Mesothelial cell of epicardium (in vitro differentiated cells): ENCODE measurements around the gene RSRC1. TPM values are rescaled to one million over a fixed set of nuclear protein-coding genes. Genes with fewer than 3 reads are reported as not detected.
"Not testable (repeated sequence)": the region's sequence is repeated elsewhere in the genome, so short reads cannot be mapped to it uniquely, and the experiment has no call there.

Experiments
- DNase-seq, 2 experiments: peaks; one replicate each; pipeline ENCODE4 v3.0.0; 2021; ENCODE audit warnings: low spot score in 2 of 2; ENCODE audit not compliant: unreplicated experiment in 2 of 2
- H3K27ac Mint-ChIP-seq: 2 replicates; pipeline ENCODE4 v1.8.0; 2021; ENCODE audit warnings: mixed read lengths
- H3K27me3 Mint-ChIP-seq: 2 replicates; pipeline ENCODE4 v1.8.0; 2021; ENCODE audit warnings: low read depth, mixed read lengths
- H3K36me3 Mint-ChIP-seq: 2 replicates; pipeline ENCODE4 v1.8.0; 2021; ENCODE audit warnings: mixed read lengths
- H3K4me1 Mint-ChIP-seq: 2 replicates; pipeline ENCODE4 v1.8.0; 2021; ENCODE audit warnings: mixed read lengths
- H3K4me3 Mint-ChIP-seq: 2 replicates; pipeline ENCODE4 v1.8.0; 2021; ENCODE audit warnings: mild to moderate bottlenecking, moderate library complexity, mixed read lengths
- H3K9me3 Mint-ChIP-seq: 2 replicates; pipeline ENCODE4 v1.8.0; 2021; ENCODE audit warnings: mixed read lengths
- CTCF ChIP-seq: fragments of 200-600 bp; sonication (generic); IDR thresholded peaks from one replicate; pipeline ENCODE4 v1.5.0; 2021; ENCODE audit warnings: antibody characterized with exemption; ENCODE audit not compliant: unreplicated experiment
- total RNA-seq: library from RNA; stranded (reverse); gene quantifications from 3 replicates; pipeline ENCODE4 v1.2.1, GENCODE V29; 2021

Gene RSRC1
- total RNA-seq, 1 donor from 2014 or later = 34.9 TPM

- H3K27me3 Mint-ChIP-seq = no peaks in the 10 kb centered on the region
- no peaks in the 10 kb centered on the region for H3K36me3 Mint-ChIP-seq
- H3K4me3 Mint-ChIP-seq = no peak overlapping the region
- peaks cover 6% of the 10 kb centered on the region for H3K9me3 Mint-ChIP-seq
- no peak for DNase-seq
- no peak for TF ChIP-seq CTCF
- peaks cover 23% of the 10 kb centered on the region for H3K4me1 Mint-ChIP-seq
- no peak overlapping the region for H3K27ac Mint-ChIP-seq
Measured at GRCh38 chr3:158488670-158489069, 378.8 kb downstream of the RSRC1 start.

- no peaks in the 10 kb centered on the region for H3K27me3 Mint-ChIP-seq
- DNase-seq = no peak
- H3K36me3 Mint-ChIP-seq = no peaks in the 10 kb centered on the region
- H3K9me3 Mint-ChIP-seq = peaks cover 6% of the 10 kb centered on the region
- TF ChIP-seq CTCF = no peak
- peaks cover 23% of the 10 kb centered on the region for H3K4me1 Mint-ChIP-seq
- peak overlapping the region; percentile 50 for H3K27ac Mint-ChIP-seq
- no peak overlapping the region for H3K4me3 Mint-ChIP-seq
Measured at GRCh38 chr3:158489181-158489580, 379.3 kb downstream of the RSRC1 start.

- no peak for TF ChIP-seq CTCF
- peaks cover 6% of the 10 kb centered on the region for H3K9me3 Mint-ChIP-seq
- H3K27ac Mint-ChIP-seq = no peak overlapping the region
- no peak overlapping the region for H3K4me3 Mint-ChIP-seq
- H3K4me1 Mint-ChIP-seq = peaks cover 18% of the 10 kb centered on the region
- H3K36me3 Mint-ChIP-seq = no peaks in the 10 kb centered on the region
- no peaks in the 10 kb centered on the region for H3K27me3 Mint-ChIP-seq
- no peak for DNase-seq
Measured at GRCh38 chr3:158491968-158492367, 382.1 kb downstream of the RSRC1 start.

- TF ChIP-seq CTCF = no peak
- Mint-ChIP-seq H3K27me3 (no peaks in the 10 kb centered on the region), H3K27ac (peak overlapping the region; percentile 40), H3K36me3 (peaks cover under 1% of the 10 kb centered on the region), H3K9me3 (peaks cover 8% of the 10 kb centered on the region), H3K4me1 (peaks cover 18% of the 10 kb centered on the region), H3K4me3 (no peak overlapping the region)
- DNase-seq = no peak
Measured at GRCh38 chr3:158492685-158493084, 382.8 kb downstream of the RSRC1 start.

- peaks cover 12% of the 10 kb centered on the region for H3K4me1 Mint-ChIP-seq
- no peak for DNase-seq
- no peaks in the 10 kb centered on the region for H3K27me3 Mint-ChIP-seq
- peaks cover 20% of the 10 kb centered on the region for H3K9me3 Mint-ChIP-seq
- H3K4me3 Mint-ChIP-seq = no peak overlapping the region
- peaks cover 13% of the 10 kb centered on the region for H3K36me3 Mint-ChIP-seq
- H3K27ac Mint-ChIP-seq = no peak overlapping the region
- no peak for TF ChIP-seq CTCF
Measured at GRCh38 chr3:158493931-158494330, 384.0 kb downstream of the RSRC1 start.

GRCh38 chr3:158494673-158495072 is 384.8 kb downstream of the RSRC1 start:
- H3K9me3 Mint-ChIP-seq = peaks cover 25% of the 10 kb centered on the region
- H3K27ac Mint-ChIP-seq = no peak overlapping the region
- peaks cover 9% of the 10 kb centered on the region for H3K4me1 Mint-ChIP-seq
- no peaks in the 10 kb centered on the region for H3K27me3 Mint-ChIP-seq
- no peak for DNase-seq
- no peak overlapping the region for H3K4me3 Mint-ChIP-seq
- TF ChIP-seq CTCF = no peak
- peaks cover 13% of the 10 kb centered on the region for H3K36me3 Mint-ChIP-seq

- not testable (repeated sequence) for H3K4me1 Mint-ChIP-seq, DNase-seq, H3K27me3 Mint-ChIP-seq, H3K4me3 Mint-ChIP-seq, H3K27ac Mint-ChIP-seq
- H3K9me3 Mint-ChIP-seq = peaks cover 33% of the 10 kb centered on the region
- peaks cover 21% of the 10 kb centered on the region for H3K36me3 Mint-ChIP-seq
Measured at GRCh38 chr3:158495398-158495902, 385.6 kb downstream of the RSRC1 start.
